AG04450 (cell line): ENCODE data around the gene BEX3. TPM values are rescaled to one million over a fixed set of nuclear protein-coding genes. Genes with fewer than 3 reads are reported as not detected.

ENCODE experiments used
- CTCF ChIA-PET: fragments of 300-600, 350-600 bp; formaldehyde crosslinking; extraction: SDS; loops from one replicate; lab custom pipeline; 2022; ENCODE audit warnings: antibody characterized with exemption, inconsistent platforms; lab: Charles Lee
- POLR2A ChIA-PET: fragments of 350-600 bp; formaldehyde crosslinking; extraction: SDS; loops from one replicate; lab custom pipeline; 2021; ENCODE audit warnings: antibody characterized with exemption, inconsistent platforms; lab: Yijun Ruan, JAX
- DNase-seq: peaks from one replicate; pipeline ENCODE4 v3.0.0-alpha.2; 2011; ENCODE audit warnings: low read depth, low spot score
- H3K27ac ChIP-seq: one replicate; pipeline ENCODE4 v1.5.1; 2012; ENCODE audit warnings: low read depth, low read length, control low read depth
- H3K27me3 ChIP-seq: one replicate; pipeline ENCODE4 v1.6.0; 2012; ENCODE audit warnings: low read length; ENCODE audit not compliant: control insufficient read depth, insufficient read depth
- H3K4me3 ChIP-seq: 2 replicates; pipeline ENCODE4 v1.5.1; 2011; ENCODE audit warnings: mild to moderate bottlenecking, low read depth, low read length, control low read depth
- H3K9me3 ChIP-seq: 2 replicates; pipeline ENCODE4 v1.5.1; 2012; ENCODE audit warnings: low read length; ENCODE audit not compliant: control insufficient read depth, insufficient read depth
- polyA plus RNA-seq: library from polyadenylated mRNA; depleted of rRNA; stranded (reverse); fragments of >200 nt; gene quantifications from 2 replicates; pipeline ENCODE4 v1.2.3, GENCODE V29; 2011
- TF ChIP-seq, protein P1 (sequence below): IDR thresholded peaks from 2 replicates; pipeline ENCODE4 v1.5.1; 2011; ENCODE audit warnings: low read depth, low read length, control low read depth, inconsistent platforms

Gene BEX3
- polyA plus RNA-seq, 1 experiment: 772 TPM

DNA sequence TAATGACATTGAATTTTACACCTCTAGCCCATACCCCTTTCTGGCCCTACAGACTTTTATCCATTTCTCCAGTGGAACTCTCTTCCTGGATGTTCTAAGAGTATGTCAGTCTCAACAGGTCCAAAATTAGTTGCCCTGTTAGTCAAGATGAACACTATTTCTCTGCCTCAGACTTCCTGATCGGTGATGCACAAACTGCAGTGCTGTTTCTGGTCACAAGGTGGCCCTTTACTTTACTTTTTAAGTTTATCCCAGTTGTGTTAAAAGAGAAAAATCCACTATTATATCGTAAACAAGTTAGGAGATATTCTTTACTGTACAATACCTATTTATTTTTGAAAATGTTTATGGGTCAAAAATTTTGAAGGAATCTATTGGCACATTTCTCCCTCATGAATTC is 33.2 kb upstream of the BEX3 start:
- H3K27me3 ChIP-seq: peaks cover 7% of the 10 kb centered on the region
- ChIA-PET POLR2A (no interaction called here), CTCF (interaction anchor here (1.0 to 4.7 kb wide), 5 partner anchors 13 to 147 kb away, joined by 3 to 78 read pairs (median 7); partner anchors contain the start of gene TCEAL9)
- H3K9me3 ChIP-seq: no peaks in the 10 kb centered on the region
- H3K27ac ChIP-seq: no peak overlapping the region
- TF ChIP-seq, protein P1, sequence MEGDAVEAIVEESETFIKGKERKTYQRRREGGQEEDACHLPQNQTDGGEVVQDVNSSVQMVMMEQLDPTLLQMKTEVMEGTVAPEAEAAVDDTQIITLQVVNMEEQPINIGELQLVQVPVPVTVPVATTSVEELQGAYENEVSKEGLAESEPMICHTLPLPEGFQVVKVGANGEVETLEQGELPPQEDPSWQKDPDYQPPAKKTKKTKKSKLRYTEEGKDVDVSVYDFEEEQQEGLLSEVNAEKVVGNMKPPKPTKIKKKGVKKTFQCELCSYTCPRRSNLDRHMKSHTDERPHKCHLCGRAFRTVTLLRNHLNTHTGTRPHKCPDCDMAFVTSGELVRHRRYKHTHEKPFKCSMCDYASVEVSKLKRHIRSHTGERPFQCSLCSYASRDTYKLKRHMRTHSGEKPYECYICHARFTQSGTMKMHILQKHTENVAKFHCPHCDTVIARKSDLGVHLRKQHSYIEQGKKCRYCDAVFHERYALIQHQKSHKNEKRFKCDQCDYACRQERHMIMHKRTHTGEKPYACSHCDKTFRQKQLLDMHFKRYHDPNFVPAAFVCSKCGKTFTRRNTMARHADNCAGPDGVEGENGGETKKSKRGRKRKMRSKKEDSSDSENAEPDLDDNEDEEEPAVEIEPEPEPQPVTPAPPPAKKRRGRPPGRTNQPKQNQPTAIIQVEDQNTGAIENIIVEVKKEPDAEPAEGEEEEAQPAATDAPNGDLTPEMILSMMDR: peak; percentile 72
- no peak overlapping the region for H3K4me3 ChIP-seq
- no peak for DNase-seq

DNA sequence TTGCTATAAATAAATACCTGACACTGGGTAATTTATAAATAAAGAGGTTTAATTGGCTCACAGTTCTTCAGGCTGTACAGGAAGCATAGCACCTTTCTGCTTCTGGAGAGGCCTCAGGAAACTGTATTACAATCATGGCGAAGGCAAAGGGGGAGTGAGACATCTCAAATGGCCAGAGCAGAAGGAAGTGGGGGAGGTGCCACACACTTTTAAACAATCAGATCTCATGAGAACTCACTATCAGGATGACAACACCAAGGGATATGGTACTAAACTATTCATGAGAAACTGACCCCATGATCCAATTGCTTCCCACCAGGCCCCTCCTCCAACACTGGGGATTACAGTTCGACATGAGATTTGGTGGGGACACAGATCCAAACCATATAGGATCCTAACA is 31.7 kb upstream of the BEX3 start:
- ChIA-PET POLR2A (no interaction called here), CTCF (no interaction called here)
- no peaks in the 10 kb centered on the region for H3K27me3 ChIP-seq
- TF ChIP-seq, protein P1: no peak
- H3K27ac ChIP-seq: no peak overlapping the region
- H3K9me3 ChIP-seq: no peaks in the 10 kb centered on the region
- no peak for DNase-seq
- H3K4me3 ChIP-seq: no peak overlapping the region

DNA sequence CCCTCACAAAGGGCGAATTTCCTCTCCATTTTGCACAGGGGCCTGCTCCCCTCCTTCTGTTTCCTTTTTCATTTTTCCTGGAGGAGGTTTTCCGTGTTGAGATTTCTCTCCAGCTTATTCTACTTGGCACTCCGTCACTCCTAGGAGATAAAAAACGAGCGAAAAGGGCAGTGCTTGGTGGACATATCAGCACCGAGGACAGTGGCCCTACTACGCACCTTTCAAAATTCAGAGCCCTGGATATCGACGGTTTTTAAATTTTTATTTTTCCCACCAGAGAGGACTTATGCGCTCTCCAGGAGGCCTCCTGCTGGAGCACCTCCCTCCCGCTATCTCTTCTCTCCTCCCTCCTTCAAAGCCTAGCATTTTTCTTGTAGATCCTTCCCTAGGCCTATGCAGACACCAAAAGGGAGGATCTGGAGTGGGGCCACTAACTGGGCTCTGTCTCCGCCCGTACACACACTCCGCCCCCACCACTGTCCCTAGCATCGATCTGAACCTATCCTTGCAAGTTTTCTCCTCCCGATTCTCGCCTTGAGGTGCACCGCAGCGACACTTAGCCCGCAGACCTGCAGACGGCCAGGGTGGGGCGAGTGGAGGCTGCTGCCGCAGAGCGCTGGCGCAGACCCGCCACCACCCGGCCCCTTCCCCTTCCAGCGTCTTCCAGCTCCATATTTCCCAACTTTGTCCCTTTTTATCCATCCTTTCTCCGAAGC is 28.5 kb upstream of the BEX3 start:
- TF ChIP-seq, protein P1: no peak
- CTCF ChIA-PET: no interaction called here
- no peak for DNase-seq
- POLR2A ChIA-PET: no interaction called here
- no peaks in the 10 kb centered on the region for H3K27me3 ChIP-seq
- H3K9me3 ChIP-seq: no peaks in the 10 kb centered on the region
- H3K4me3 ChIP-seq: no peak overlapping the region
- H3K27ac ChIP-seq: no peak overlapping the region

DNA sequence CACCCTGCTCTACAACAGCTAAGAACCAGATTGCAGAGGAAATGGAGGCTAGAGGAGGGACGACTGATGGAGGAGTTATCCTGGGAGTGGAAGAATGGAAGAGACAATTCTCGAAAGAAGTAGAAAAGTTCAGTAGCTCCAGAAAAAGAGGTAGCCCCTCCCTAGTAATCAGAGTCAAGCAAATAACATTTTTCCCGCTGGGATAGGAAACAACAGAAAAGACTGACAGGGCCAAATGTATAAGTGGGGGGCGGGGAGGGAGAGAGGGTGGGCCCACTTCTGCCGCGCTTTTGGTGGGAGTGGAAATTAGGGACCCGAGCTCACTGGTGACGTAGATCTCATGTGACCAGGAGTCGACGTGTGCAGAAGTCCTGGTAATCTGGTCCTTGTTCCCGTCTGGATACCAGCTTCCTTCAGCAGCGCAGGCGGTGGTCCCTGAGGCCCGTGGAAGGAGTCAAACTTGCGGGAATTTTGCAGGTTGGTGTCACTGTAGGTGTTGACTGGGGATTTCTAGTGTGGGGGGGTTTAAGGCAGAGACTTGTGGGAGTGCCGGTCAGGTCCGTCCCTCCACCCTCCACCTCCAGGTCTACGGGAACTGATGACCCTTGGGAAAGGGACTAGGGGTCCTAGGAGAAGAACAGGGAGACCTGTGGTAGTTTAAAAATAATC is 20.1 kb upstream of the BEX3 start, which contains the start of gene TCEAL9:
Gene TCEAL9, plus strand, starts transcription at position 377 of the 669 bp plus-strand sequence. CDS start 1,179 bp downstream, outside the sequence.
- Histone ChIP-seq H3K4me3 (peak within 1 kb of the TSS; percentile 79), H3K9me3 (no peaks in the 10 kb centered on the region), H3K27ac (peak within 1 kb of the TSS; percentile 81), H3K27me3 (no peaks in the 10 kb centered on the region)
- TF ChIP-seq, protein P1: no peak
- POLR2A ChIA-PET: interaction anchor here (0.6 to 1.1 kb wide), 8 partner anchors 11 to 164 kb away, joined by 3 to 7 read pairs (median 4); partner anchors contain the start of gene BEX3
- CTCF ChIA-PET: interaction anchor here (0.6 to 1.9 kb wide), 4 partner anchors 10 to 109 kb away, joined by 3 to 13 read pairs (median 6); no protein-coding TSS in a partner anchor
- DNase-seq: peak; percentile 51

DNA sequence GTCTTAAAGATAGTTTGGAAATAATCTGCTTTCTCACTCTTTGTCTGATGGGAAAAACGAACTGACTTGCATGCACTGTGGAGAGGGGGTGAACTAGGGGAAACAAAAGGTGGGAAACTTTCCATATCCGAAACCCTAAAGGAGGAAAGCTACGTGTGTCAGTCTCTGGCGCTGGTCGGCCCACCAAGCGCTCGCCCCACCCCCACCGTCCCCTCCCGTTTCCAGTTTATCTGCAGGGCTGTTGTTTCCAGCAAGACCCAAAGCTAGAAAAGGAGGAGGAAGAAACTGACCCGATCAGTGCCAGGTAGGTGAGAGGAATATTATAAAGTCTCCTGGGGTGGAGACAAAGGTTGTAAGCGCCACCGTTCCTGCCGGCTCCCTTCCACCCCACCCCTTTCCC is 19.5 kb upstream of the BEX3 start:
- H3K4me3 ChIP-seq: peak overlapping the region; percentile 79
- POLR2A ChIA-PET: interaction anchor here (0.9 kb wide), 2 partner anchors 37 to 48 kb away, joined by 3 to 5 read pairs; no protein-coding TSS in a partner anchor
- DNase-seq: no peak
- no peaks in the 10 kb centered on the region for H3K27me3 ChIP-seq
- no peaks in the 10 kb centered on the region for H3K9me3 ChIP-seq
- peak overlapping the region; percentile 81 for H3K27ac ChIP-seq
- TF ChIP-seq, protein P1: no peak
- CTCF ChIA-PET: interaction anchor here (1.5 to 1.9 kb wide), 2 partner anchors 13 to 108 kb away, joined by 7 to 13 read pairs; no protein-coding TSS in a partner anchor
